Measurements from ENCODE around the gene ABCB4. TPM values are rescaled to one million over a fixed set of nuclear protein-coding genes. Genes with fewer than 3 reads are reported as not detected.

The ABCB4 gene
- total RNA-seq, 1 experiment from 2014 or later: 0.20 TPM

DNA sequence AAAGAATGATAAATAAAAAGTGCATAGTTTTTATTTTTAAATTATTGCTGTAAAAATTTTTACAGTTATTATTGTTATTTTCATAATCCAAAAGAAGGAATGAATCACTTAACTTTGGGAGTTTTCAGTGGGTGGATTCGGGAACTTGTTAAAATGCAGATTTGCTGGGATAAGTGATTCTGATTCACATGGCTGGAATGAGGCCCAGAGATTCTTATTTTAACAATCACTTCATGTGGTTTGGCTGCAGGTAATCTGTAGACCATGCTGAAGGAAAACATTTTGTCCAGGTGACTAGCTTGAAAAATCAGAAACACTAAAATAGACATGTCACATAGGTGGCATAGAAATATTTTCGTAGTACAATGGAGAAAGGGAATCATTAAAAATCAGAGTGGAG is 116.1 kb downstream of the ABCB4 start:
- H3K79me1 ChIP-seq (ENCODE audit: insufficient read depth, low read depth, low read length, poor library complexity, severe bottlenecking): no peaks in the 10 kb centered on the region
- Mint-ChIP-seq H3K27ac (no peak overlapping the region), H3K27me3 (ENCODE audit: low read depth) (no peaks in the 10 kb centered on the region), H3K4me3 (no peak overlapping the region), H3K9me3 (peaks cover 32 to 37% of the 10 kb centered on the region in 2 experiments), H3K4me1 (peaks cover 9% of the 10 kb centered on the region in 2 experiments; a peak in 3 of 4 replicates), H3K36me3 (ENCODE audit: insufficient read depth in 1 of 3, low read depth in 3 of 3) (peaks cover 36 to 53% (median 47%) of the 10 kb centered on the region in 3 experiments)
- no peak overlapping the region for H3K14ac ChIP-seq (ENCODE audit: insufficient read depth, low read length)
- H3K23ac ChIP-seq (ENCODE audit: insufficient read length, low read depth, low read length): no peak overlapping the region
- no peak overlapping the region for H4K5ac ChIP-seq (ENCODE audit: insufficient read length, low read depth, low read length)
- H3K56ac ChIP-seq (ENCODE audit: insufficient read length, low read depth, low read length): no peak overlapping the region
- peaks cover 9% of the 10 kb centered on the region for H3K9me3 ChIP-seq (ENCODE audit: control insufficient read depth, low read depth, low read length)
- no peaks in the 10 kb centered on the region for H3K27me3 ChIP-seq (ENCODE audit: insufficient read depth, low read length)
- H4K20me1 ChIP-seq (ENCODE audit: control insufficient read depth, insufficient read depth, insufficient read length): no peaks in the 10 kb centered on the region
- no peak overlapping the region for H2BK15ac ChIP-seq (ENCODE audit: low read depth, low read length)
- no peak overlapping the region for H2BK120ac ChIP-seq (ENCODE audit: low read depth, low read length, poor library complexity, severe bottlenecking)
- no peak overlapping the region for H4K8ac ChIP-seq (replicated peaks; ENCODE audit: insufficient read length, low read depth, low read length)
- H3K23me2 ChIP-seq (ENCODE audit: insufficient read length, low read depth, low read length, poor library complexity, severe bottlenecking): no peaks in the 10 kb centered on the region
- H3K27ac ChIP-seq (ENCODE audit: insufficient read length, low read depth, low read length): no peak overlapping the region
- no peak overlapping the region for H4K91ac ChIP-seq (ENCODE audit: insufficient read length, low read depth, low read length)
- no peaks in the 10 kb centered on the region for H3K79me2 ChIP-seq (ENCODE audit: insufficient read depth, low read length)
- no CpG with 5 or more reads among the region's 2 CpGs for WGBS (ENCODE audit: extremely low coverage, insufficient read length, low lambda C conversion rate)
- H3K4ac ChIP-seq (ENCODE audit: low read depth, low read length): no peak overlapping the region
- no peak overlapping the region for H2AFZ ChIP-seq (ENCODE audit: low read length)
- H2BK5ac ChIP-seq (ENCODE audit: insufficient read length, low read length): no peak overlapping the region
- H3K4me1 ChIP-seq (ENCODE audit: insufficient read depth, low read length): no peaks in the 10 kb centered on the region
- no peak overlapping the region for H3K18ac ChIP-seq (ENCODE audit: insufficient read length, low read depth, low read length)
- TF ChIP-seq, protein P1, sequence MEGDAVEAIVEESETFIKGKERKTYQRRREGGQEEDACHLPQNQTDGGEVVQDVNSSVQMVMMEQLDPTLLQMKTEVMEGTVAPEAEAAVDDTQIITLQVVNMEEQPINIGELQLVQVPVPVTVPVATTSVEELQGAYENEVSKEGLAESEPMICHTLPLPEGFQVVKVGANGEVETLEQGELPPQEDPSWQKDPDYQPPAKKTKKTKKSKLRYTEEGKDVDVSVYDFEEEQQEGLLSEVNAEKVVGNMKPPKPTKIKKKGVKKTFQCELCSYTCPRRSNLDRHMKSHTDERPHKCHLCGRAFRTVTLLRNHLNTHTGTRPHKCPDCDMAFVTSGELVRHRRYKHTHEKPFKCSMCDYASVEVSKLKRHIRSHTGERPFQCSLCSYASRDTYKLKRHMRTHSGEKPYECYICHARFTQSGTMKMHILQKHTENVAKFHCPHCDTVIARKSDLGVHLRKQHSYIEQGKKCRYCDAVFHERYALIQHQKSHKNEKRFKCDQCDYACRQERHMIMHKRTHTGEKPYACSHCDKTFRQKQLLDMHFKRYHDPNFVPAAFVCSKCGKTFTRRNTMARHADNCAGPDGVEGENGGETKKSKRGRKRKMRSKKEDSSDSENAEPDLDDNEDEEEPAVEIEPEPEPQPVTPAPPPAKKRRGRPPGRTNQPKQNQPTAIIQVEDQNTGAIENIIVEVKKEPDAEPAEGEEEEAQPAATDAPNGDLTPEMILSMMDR (conservative IDR thresholded peaks at IDR 0.05): no peak
- H3T11ph ChIP-seq (ENCODE audit: low read length): no peak overlapping the region
- no peak for DNase-seq
- no peak overlapping the region for H3K9ac ChIP-seq (ENCODE audit: extremely low read depth, insufficient read length, low read length)
- no peak overlapping the region for H3K4me2 ChIP-seq (ENCODE audit: insufficient read depth, insufficient read length, low read length)
- no peak overlapping the region for H2BK20ac ChIP-seq (ENCODE audit: low read depth, low read length, poor library complexity, severe bottlenecking)
- no peak overlapping the region for H2BK12ac ChIP-seq (ENCODE audit: insufficient read length, low read depth, low read length)
- no peak overlapping the region for H2AK5ac ChIP-seq (ENCODE audit: insufficient read length, low read length)
